Thyroid gland (tissue), 4 donors: Measurements from ENCODE around the gene LPAR1. TPM values are rescaled to one million over a fixed set of nuclear protein-coding genes. Genes with fewer than 3 reads are reported as not detected.
A peak's percentile ranks its signal among the peaks of the same experiment; 100 is the strongest.

Experiments
- DNase-seq, 2 donors: peaks; one replicate each; pipeline ENCODE4 v3.0.0-alpha.2; 2019
- H3K27ac ChIP-seq, 3 donors: fragments of 200-600 bp; sonication (generic); 1 replicate in 2 of 3; 2 replicates in 1 of 3; pipeline ENCODE4 v1.5.1; 2016 to 2019; ENCODE audit warnings: mild to moderate bottlenecking in 1 of 3, moderate library complexity in 1 of 3
- H3K27me3 ChIP-seq: fragments of 200-600 bp; sonication (generic); one replicate; pipeline ENCODE4 v1.5.1; 2019
- H3K36me3 ChIP-seq, 2 donors: fragments of 200-600 bp; sonication (generic); one replicate each; pipeline ENCODE4 v1.5.1; 2016 to 2019
- H3K4me1 ChIP-seq, 2 donors: fragments of 200-600 bp; sonication (generic); one replicate each; pipeline ENCODE4 v1.5.1; 2017 to 2019
- H3K4me3 ChIP-seq, 3 donors: fragments of 200-600 bp; sonication (generic); replicated peaks in 1 of 3; 1 replicate in 2 of 3; 2 replicates in 1 of 3; pipeline ENCODE4 v1.5.1; 2016; ENCODE audit warnings: mild to moderate bottlenecking in 1 of 3
- H3K9me3 ChIP-seq: fragments of 200-600 bp; sonication (generic); one replicate; pipeline ENCODE4 v1.5.1; 2017
- CTCF ChIP-seq, 6 experiments: fragments of 200-600 bp in 3 of 6; fragments of 450-650 bp in 3 of 6; sonication (generic) in 3 of 6; IDR thresholded peaks; one replicate each; pipeline ENCODE4 v1.5.1; 2016 to 2019; ENCODE audit warnings: antibody characterized with exemption in 6 of 6, mild to moderate bottlenecking in 2 of 6, inconsistent platforms in 1 of 6, moderate library complexity in 1 of 6
- POLR2A ChIP-seq, 2 donors: fragments of 450-650 bp; IDR thresholded peaks; one replicate each; pipeline ENCODE4 v1.6.1; 2017; ENCODE audit warnings: antibody characterized with exemption in 2 of 2, mild to moderate bottlenecking in 2 of 2, moderate library complexity in 1 of 2
- WGBS, 2 donors: methylation state at CpG; one replicate each; pipeline ENCODE4 v1.1.5; 2017; 5-methylcytosine and 5-hydroxymethylcytosine counted together
- intact Hi-C: fragments of 100-400 bp; cut with DNase I; formaldehyde crosslinking; loops from one replicate; pipeline ENCODE4 v1.15.1; 2023
- total RNA-seq, 4 donors: library from RNA; depleted of rRNA; stranded (reverse); fragments of >200 nt; gene quantifications; one replicate each; pipeline ENCODE4 v1.2.3, GENCODE V29; 2016

LPAR1 gene
- total RNA-seq, 4 donors from 2014 or later, result 40.8 to 98.5 (median 56.4) TPM

GRCh38 chr9:111035543-111036428, 2.5 kb downstream of the LPAR1 start:
- WGBS, 2 donors, result 73 to 81% methylated on average over 3 of the region's 3 CpGs
- no peaks in the 10 kb centered on the region for H3K36me3 ChIP-seq
- peak overlapping the region; percentile 86 to 98 (median 89) for H3K27ac ChIP-seq
- intact Hi-C loops, result no loop called here
- peaks cover 13 to 20% of the 10 kb centered on the region in 2 donors for H3K4me1 ChIP-seq
- H3K9me3 ChIP-seq, result no peaks in the 10 kb centered on the region
- peak overlapping the region in 1 of 3 donors; percentile 51 for H3K4me3 ChIP-seq
- no peak for DNase-seq
- TF ChIP-seq CTCF (IDR thresholded peaks at IDR 0.05) (no peak), POLR2A (IDR thresholded peaks at IDR 0.05) (no peak)
- no peaks in the 10 kb centered on the region for H3K27me3 ChIP-seq

GRCh38 chr9:111034898-111035539, 3.3 kb downstream of the LPAR1 start:
- no peaks in the 10 kb centered on the region for H3K36me3 ChIP-seq
- peaks cover 13 to 20% of the 10 kb centered on the region in 2 donors for H3K4me1 ChIP-seq
- peak overlapping the region in 2 of 3 donors; percentile 27 to 98 for H3K27ac ChIP-seq
- H3K9me3 ChIP-seq, result no peaks in the 10 kb centered on the region
- H3K27me3 ChIP-seq, result no peaks in the 10 kb centered on the region
- 81 to 83% methylated on average over 9 of the region's 9 CpGs for WGBS, 2 donors
- no peak overlapping the region for H3K4me3 ChIP-seq
- intact Hi-C loops, result no loop called here
- no peak for TF ChIP-seq POLR2A (IDR thresholded peaks at IDR 0.05)
- TF ChIP-seq CTCF (IDR thresholded peaks at IDR 0.05), result no peak
- no peak for DNase-seq

GRCh38 chr9:111034170-111034897, 3.9 kb downstream of the LPAR1 start:
- H3K4me1 ChIP-seq, result peaks cover 13 to 20% of the 10 kb centered on the region in 2 donors
- peak overlapping the region in 1 of 3 donors; percentile 4 for H3K27ac ChIP-seq
- intact Hi-C loops, result no loop called here
- no peaks in the 10 kb centered on the region for H3K27me3 ChIP-seq
- no peak for TF ChIP-seq CTCF (IDR thresholded peaks at IDR 0.05)
- no peak for TF ChIP-seq POLR2A (IDR thresholded peaks at IDR 0.05)
- no peak overlapping the region for H3K4me3 ChIP-seq
- WGBS, 2 donors, result 87 to 89% methylated on average over 6 of the region's 6 CpGs
- no peaks in the 10 kb centered on the region for H3K9me3 ChIP-seq
- H3K36me3 ChIP-seq, result no peaks in the 10 kb centered on the region
- no peak for DNase-seq

GRCh38 chr9:111030492-111030891, 7.8 kb downstream of the LPAR1 start:
- Histone ChIP-seq H3K27me3 (no peaks in the 10 kb centered on the region), H3K4me3 (no peak overlapping the region), H3K36me3 (no peaks in the 10 kb centered on the region), H3K27ac (no peak overlapping the region), H3K9me3 (no peaks in the 10 kb centered on the region), H3K4me1 (peaks cover 3 to 9% of the 10 kb centered on the region in 2 donors)
- intact Hi-C loops, result no loop called here
- TF ChIP-seq POLR2A (IDR thresholded peaks at IDR 0.05) (no peak), CTCF (IDR thresholded peaks at IDR 0.05) (no peak)
- no peak for DNase-seq
- WGBS, 2 donors, result 72 to 78% methylated on average over 5 of the region's 5 CpGs
